ENCODE results near the gene CASP5.

CASP5 gene

GRCh38 chr11:104968856-104969776 lies 53.9 kb downstream of the CASP5 start:
- in situ Hi-C loops (cut with MboI; ENCODE audit: low sequenced_read_pairs) = no loop called here

GRCh38 chr11:104968355-104968855 lies 54.6 kb downstream of the CASP5 start, which contains the start of gene CASP4:
Gene CASP4, minus strand, starts transcription at chr11:104968574. Its CDS starts 49 bp downstream, at chr11:104968525.
- in situ Hi-C loops (cut with MboI; ENCODE audit: low sequenced_read_pairs) = no loop called here

- in situ Hi-C loops (cut with MboI; ENCODE audit: low sequenced_read_pairs) = no loop called here
Observed at GRCh38 chr11:104967534-104968354, 55.2 kb downstream of the CASP5 start.

GRCh38 chr11:104965735-104966134 lies 57.2 kb downstream of the CASP5 start:
- in situ Hi-C loops (cut with MboI; ENCODE audit: low sequenced_read_pairs) = no loop called here

- in situ Hi-C loops (cut with MboI; ENCODE audit: low sequenced_read_pairs) = no loop called here
Observed at GRCh38 chr11:104964247-104964646, 58.7 kb downstream of the CASP5 start.

- in situ Hi-C loops (cut with MboI; ENCODE audit: low sequenced_read_pairs) = no loop called here
Observed at GRCh38 chr11:104962852-104963251, 60.1 kb downstream of the CASP5 start.

- in situ Hi-C loops (cut with MboI; ENCODE audit: low sequenced_read_pairs) = no loop called here
Observed at GRCh38 chr11:104957280-104957679, 65.7 kb downstream of the CASP5 start.

GRCh38 chr11:104956528-104956927 lies 66.4 kb downstream of the CASP5 start:
- in situ Hi-C loops (cut with MboI; ENCODE audit: low sequenced_read_pairs) = no loop called here

GRCh38 chr11:104946907-104947306 lies 76.1 kb downstream of the CASP5 start:
- in situ Hi-C loops (cut with MboI; ENCODE audit: low sequenced_read_pairs) = no loop called here
